Measurements from ENCODE around the gene ANKRD12. TPM values are rescaled to one million over a fixed set of nuclear protein-coding genes. Genes with fewer than 3 reads are reported as not detected.
A peak's percentile ranks its signal among the peaks of the same experiment; 100 is the strongest.
"Not testable (repeated sequence)": the region's sequence is repeated elsewhere in the genome, so short reads cannot be mapped to it uniquely, and the experiment has no call there.

ANKRD12 gene
- total and polyA plus RNA-seq, 7 donors = 5.1 to 132 (median 88.5) TPM

GRCh38 chr18:9091066-9091476, 45.5 kb upstream of the ANKRD12 start:
- no peaks in the 10 kb centered on the region for H3K9me3 ChIP-seq
- intact Hi-C loops (cut with DNase I) = no loop called here
- WGBS, 2 donors = 65 to 91% methylated on average over 4 of the region's 4 CpGs
- H3K4me3 ChIP-seq = no peak overlapping the region
- TF ChIP-seq EP300 (IDR thresholded peaks at IDR 0.05) (no peak), CTCF (IDR thresholded peaks at IDR 0.05) (no peak), POLR2AphosphoS5 (IDR thresholded peaks at IDR 0.05) (no peak), POLR2A (IDR thresholded peaks at IDR 0.05) (no peak)
- no peak for DNase-seq
- H3K27me3 ChIP-seq = no peaks in the 10 kb centered on the region
- no peaks in the 10 kb centered on the region for H3K36me3 ChIP-seq
- H3K27ac ChIP-seq = no peak overlapping the region
- peaks cover 0 to 21% (median 20%) of the 10 kb centered on the region in 4 donors for H3K4me1 ChIP-seq

- Histone ChIP-seq H3K27me3 (no peaks in the 10 kb centered on the region), H3K4me3 (no peak overlapping the region), H3K27ac (no peak overlapping the region), H3K9me3 (no peaks in the 10 kb centered on the region), H3K36me3 (no peaks in the 10 kb centered on the region), H3K4me1 (peaks cover 0 to 21% (median 20%) of the 10 kb centered on the region in 4 donors)
- DNase-seq = no peak
- TF ChIP-seq POLR2AphosphoS5 (IDR thresholded peaks at IDR 0.05) (no peak), CTCF (IDR thresholded peaks at IDR 0.05) (no peak), EP300 (IDR thresholded peaks at IDR 0.05) (no peak), POLR2A (IDR thresholded peaks at IDR 0.05) (no peak)
- WGBS, 2 donors = 15 to 62% methylated on average over 2 of the region's 2 CpGs
- intact Hi-C loops (cut with DNase I) = no loop called here
Observed at GRCh38 chr18:9092665-9093064, 43.9 kb upstream of the ANKRD12 start.

GRCh38 chr18:9093109-9093508, 43.5 kb upstream of the ANKRD12 start:
- H3K36me3 ChIP-seq; H3K9me3 ChIP-seq; intact Hi-C loops (cut with DNase I); H3K27me3 ChIP-seq; H3K4me3 ChIP-seq; DNase-seq; H3K27ac ChIP-seq: not testable (repeated sequence)
- H3K4me1 ChIP-seq = peaks cover 0 to 21% (median 20%) of the 10 kb centered on the region in 4 donors
- 73 to 90% methylated on average over 3 of the region's 3 CpGs for WGBS, 2 donors

- Histone ChIP-seq H3K36me3 (no peaks in the 10 kb centered on the region), H3K9me3 (no peaks in the 10 kb centered on the region), H3K27ac (peak overlapping the region; percentile 59 to 80 (median 78)), H3K27me3 (no peaks in the 10 kb centered on the region), H3K4me1 (peaks cover 0 to 21% (median 20%) of the 10 kb centered on the region in 4 donors), H3K4me3 (no peak overlapping the region)
- intact Hi-C loops (cut with DNase I) = no loop called here
- TF ChIP-seq EP300 (IDR thresholded peaks at IDR 0.05) (no peak), POLR2AphosphoS5 (IDR thresholded peaks at IDR 0.05) (peak in 1 of 4 donors; percentile 6)
- 66 to 67% methylated on average over 7 of the region's 7 CpGs for WGBS, 2 donors
- no peak for DNase-seq
Observed at GRCh38 chr18:9094307-9095226, 42.0 kb upstream of the ANKRD12 start.

GRCh38 chr18:9095297-9096006, 41.1 kb upstream of the ANKRD12 start:
- Histone ChIP-seq H3K4me3 (no peak overlapping the region), H3K27ac (peak overlapping the region; percentile 59 to 80 (median 78)), H3K9me3 (no peaks in the 10 kb centered on the region), H3K36me3 (no peaks in the 10 kb centered on the region), H3K27me3 (no peaks in the 10 kb centered on the region), H3K4me1 (peaks cover 0 to 21% (median 20%) of the 10 kb centered on the region in 4 donors)
- peak; percentile 72 for DNase-seq
- TF ChIP-seq CTCF (IDR thresholded peaks at IDR 0.05) (no peak), EP300 (IDR thresholded peaks at IDR 0.05) (peak in 1 of 4 donors; percentile 20), POLR2AphosphoS5 (IDR thresholded peaks at IDR 0.05) (peak in 1 of 4 donors; percentile 26)
- intact Hi-C loops (cut with DNase I) = no loop called here
- 43 to 82% methylated on average over 9 of the region's 9 CpGs for WGBS, 2 donors

All from sigmoid colon (tissue), 7 donors.